Inflammatory macrophage treated with lipopolysaccharide for 1 hour (primary cell): ENCODE measurements around the gene NEURL1B.

Experiments
- DNase-seq, 2 donors: peaks; one replicate each; pipeline ENCODE4 v3.0.0-alpha.2; 2020 to 2022

The NEURL1B gene

DNA sequence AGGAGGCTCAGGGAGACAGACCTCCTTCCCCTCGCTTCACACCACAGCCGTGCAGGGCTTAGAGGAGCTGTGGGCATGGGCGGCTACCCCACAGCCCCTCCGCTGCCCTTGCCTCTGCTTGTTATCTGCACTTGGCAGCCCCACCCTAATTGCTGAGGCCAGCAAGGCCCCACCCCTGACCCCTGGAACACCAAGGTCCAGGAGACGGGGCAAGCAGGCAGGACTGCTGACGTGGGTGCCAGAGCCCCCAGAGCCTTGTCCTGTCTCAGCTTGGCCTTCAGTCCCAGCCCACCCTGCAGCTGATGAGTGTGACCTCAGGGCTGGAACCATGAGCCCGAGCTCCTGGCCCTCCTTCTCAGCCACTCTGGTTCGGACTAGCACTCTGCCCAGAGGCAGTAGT is 29.1 kb upstream of the NEURL1B start:
- DNase-seq, result no peak

DNA sequence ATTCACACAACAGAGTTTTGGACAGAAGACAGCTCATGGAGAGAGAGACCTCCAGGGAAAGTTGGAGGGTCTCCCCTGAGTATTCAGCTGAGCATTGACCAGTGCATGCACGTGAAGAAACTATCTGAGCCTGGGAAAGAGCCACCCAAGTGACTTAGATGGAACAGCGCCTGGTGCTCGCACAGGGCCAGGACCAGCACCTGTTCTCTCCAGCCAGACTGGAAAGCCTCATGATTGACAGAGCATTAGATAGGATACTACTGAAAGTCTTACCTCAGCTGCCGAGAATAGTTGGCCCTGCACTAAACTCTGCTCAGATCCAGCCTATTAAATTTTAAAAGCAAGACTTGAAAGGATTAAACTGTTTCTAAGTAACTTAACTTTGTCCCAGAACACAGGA is 28.3 kb upstream of the NEURL1B start:
- no peak for DNase-seq

DNA sequence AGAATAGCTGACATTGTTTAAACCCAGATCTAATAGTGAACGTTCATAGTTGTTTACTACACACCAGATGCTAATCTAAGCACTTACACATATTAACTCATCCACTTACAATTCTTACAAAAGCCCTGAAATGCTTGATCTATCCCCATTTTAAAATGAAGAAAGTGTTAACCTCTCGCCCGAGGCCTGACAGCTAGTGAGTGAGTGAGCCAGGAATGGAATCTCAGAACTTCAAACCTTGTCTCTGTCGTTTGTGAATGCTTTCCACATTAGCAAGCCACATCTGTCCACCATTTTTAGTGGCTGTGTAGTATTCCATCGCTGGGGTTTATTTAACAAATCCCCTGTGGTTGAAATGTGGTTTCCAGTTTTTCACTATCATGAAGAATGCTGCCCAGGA is 24.9 kb upstream of the NEURL1B start:
- no peak for DNase-seq

DNA sequence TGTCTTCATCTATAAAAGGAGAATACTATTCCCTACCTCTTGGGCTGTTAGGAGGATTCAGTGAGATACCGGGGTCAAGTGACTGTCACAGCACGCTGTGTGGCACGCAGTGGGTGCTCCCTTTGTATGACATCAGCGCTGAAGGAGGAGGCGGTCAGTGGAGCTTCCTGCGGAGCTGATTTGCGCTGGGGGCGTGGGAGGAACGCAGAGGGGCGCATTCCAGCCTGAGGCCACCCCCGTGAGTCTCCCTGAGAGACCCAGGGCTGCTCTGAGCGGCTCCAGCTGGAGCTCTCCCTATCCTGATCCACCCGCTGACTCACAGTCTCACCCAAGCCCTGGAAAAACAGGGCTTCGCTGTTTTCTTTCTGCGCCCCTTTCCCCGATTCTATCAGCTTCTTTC is 24.3 kb upstream of the NEURL1B start:
- no peak for DNase-seq

DNA sequence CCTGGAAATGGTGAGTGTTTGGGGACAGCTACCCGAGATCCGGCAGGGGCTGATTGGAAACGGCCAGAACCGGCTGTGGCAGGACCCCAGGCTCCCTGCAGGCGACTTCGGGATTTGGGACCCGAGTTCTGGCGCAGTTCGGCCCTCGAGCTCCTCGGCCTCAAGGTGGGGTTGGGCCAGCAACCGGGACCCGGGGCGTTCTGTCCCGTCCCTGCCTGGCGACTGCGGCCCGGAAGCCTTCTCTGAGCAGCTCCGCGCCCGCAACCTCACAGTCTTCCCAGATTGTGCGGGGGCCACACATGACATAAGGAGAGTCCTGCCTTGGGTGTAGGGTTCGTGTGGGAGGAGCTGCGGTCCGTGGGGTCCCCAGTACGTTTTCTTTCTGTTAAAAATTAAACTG is 23.2 kb upstream of the NEURL1B start:
- no peak for DNase-seq

DNA sequence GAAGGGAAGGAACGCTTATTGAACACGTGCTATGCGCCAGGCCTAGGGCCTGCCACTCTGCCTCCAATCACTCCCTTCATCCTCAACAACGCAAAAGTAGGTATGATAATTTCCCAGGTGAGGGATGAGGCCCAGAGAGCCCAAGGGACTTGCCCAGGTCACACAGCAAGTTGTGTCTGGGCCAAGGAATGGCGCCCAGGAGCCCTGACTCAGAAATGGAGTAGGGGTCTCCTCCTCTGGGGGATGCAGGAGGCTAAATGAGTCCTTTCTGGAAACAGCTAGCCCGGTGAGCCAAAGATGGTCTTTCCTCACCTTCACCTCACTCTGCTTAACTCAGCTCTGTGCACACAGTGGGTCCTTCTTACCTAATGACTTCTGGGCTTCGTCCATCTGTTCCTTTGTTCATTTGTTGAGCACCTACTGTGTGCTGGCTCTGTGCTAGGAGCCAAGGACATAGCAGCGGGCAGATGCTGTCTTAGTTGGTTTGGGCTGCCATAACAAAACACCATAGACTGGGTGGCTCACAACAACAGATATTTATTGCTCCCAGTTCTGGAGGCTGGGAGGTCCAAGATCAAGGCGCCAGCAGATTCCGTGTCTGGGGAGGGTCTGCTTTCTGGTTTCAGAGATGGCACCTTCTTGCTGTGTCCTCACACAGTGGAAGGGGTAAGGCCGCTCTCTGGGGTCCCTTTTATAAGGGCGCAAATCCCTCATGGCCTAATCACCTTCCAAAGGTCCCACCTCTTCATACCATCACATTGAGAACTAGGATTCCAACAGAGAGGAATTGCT is 22.3 kb upstream of the NEURL1B start:
- no peak for DNase-seq

DNA sequence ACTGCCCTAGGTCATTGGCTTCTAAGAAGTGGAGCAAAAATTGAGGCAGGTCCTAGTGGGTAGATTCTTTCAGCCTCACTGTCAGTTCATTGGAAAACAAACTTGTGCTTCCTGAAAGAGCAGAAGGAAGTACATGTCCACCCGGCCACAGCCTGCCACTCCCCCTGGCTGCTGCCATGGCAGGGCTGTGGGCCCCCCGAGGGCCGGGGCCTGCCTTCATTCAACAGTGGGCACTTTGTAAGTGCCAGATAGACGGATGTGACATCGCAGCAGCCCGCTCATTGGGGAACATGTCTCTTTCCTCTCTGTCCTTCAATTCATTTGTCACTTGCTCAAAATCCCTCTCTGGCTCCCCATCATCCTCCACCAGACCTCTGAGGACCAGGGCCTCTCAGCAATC is 20.6 kb upstream of the NEURL1B start:
- no peak for DNase-seq

DNA sequence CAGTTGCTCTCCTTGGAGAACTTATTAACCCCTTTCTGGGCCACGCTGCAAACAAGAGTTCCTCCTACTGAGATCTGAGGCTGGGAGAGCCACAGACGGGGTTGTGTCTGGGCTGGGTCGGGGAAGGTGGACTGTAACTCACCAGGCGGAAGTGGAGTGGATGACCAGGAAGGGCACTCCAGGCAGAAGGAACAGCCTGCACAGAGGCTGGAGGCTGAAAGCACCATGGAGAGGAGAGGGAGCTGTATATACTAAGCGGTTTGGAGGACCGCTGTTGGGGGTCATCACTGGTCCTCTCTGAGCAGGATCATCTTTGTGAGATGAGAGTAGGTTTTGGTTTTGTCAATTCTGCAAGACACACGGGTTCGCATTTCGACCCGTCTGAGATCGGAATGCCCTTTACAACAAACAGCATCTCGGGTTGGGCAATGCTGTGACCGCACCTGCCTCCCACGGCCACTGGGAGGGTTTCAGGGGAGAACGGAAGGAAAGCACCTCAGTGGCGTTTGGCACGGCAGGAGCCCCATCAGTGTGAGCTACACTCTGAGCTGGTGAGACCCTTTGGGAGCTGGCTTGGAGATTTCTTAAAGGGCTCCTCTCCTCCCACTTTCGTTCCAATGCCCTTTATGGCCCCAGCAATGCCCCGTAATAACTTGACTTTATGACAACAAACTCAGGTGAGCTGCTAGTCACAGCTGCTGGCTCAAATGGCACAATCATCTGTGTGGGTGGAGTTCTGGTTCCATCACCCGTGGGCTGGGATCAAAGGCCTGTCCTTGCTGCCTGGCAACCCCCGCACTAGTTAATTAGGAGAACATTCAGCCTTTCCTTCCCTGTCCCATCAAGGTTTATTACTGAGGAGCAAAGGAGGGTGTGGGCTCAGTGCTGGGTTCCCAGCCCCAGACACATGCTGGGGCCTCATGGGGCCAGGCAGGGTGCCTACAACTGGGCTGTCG is 18.7 kb upstream of the NEURL1B start:
- DNase-seq, result no peak

DNA sequence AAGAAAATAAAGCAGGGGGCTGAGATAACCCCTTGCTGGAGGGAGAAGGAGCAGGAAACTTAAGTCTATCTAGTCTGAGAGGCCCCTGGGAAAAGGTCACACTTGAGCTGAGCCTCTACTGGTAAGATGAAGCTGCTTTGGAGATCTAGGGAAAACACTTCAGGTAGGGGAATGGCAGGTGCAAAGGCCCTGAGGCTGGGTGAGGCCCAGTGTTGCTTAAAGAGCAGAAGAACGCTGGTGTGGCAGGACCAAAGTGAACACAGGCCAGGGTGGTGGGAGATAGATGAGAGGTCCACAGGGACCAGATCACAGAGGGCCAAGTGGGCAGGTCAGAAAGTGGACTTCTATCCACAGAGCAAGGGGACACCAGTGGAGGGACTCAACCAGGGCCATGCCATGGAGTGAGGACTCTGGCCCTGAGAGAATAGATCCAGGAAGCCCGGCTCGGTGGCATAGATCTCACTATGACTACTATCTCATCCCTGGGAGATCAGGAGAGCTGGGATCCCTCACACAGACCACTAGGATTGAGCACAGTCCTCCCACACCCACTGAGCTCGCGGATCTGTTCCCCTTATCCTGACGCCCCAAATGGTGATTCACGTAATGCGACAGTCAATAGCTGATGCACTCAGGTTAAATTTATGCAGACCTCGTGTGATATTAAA is 17.6 kb upstream of the NEURL1B start:
- DNase-seq, result no peak

DNA sequence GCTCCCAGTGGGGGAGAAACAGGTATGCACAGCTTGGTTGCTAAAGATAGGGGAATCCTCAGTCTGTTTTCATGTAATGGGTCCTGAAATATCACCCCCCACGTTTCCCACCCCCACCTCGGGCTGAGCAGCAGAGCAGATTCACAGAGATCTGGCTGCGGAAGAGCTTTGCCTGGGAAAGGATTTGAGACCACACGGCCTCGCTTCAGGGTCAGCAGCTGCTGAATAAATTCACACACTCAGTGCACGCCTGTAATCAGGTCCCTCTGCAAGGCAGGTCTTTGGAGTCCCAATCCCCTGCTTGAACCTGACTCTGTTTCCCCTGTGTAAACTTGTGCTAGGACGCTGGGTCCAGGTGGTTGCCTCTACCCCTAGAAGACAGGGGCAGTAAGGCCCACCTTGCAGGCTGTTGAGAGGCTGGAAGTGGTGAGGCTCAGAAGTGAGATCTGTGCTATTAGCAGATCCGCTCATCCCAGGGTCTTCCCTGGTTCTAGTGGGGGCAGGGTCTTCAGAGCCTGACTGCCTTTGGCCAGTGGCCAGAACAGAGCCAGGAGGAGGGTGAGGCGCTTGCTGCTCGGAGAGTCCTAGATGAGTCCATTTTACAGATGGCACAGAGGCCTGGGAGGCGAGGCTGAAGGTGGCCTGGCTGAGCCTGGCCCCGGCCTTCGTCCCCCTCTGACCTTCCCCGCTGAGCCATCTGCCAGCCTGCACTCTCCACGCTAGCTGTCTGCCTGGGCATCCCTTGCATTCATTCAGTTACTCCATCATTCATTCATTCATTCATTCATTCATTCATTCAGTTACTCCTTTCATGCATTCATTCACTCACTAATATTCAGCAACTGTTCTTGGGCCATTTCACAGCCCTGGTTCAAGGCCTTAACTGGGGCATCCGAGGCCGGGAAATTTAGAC is 16.7 kb upstream of the NEURL1B start:
- no peak for DNase-seq

DNA sequence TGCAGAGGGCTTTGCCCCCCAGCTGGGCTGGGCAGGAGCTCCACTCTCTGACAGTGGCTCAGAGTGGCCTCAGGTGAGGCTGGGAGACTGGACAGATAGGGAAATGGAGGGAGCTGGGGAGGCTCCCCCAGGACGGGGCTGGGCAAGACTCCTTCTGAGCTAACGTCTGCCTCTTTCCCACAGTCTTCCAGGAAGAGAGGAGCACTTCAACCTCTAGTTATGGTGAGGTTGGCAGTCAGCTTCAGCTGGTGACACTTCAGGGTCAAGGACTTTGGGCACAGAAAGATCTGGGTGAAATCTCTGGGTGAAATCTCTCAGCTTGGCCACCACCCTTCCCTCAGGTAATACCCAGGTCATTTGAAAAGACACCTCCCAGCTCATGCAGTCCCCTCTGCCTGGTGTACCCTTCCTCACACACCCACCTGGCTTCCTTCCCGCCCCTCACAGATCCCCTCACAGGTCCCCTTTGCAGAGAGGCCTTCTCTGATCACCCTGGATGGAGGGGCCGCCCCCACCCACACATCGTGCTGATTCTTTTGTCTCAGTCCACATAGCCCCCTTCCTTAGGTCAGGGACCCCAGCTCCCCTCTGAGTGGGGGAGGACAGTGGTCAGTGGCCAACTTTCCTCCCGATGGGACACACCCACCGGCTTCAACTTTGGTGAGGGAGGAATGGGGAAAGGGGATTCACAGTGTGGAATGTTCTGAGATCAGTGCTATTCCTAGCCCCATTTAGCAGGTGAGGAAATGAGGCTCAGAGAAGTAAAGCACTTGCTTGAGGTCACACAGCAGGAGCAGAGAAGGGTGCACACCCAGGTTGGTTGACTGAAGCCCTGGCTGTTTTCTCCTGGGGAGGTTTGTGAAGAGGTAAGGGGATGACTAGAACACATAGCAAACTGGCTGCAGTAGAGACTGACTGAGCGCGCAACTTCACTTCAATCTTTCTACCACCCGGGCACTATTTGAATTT is 15.8 kb upstream of the NEURL1B start:
- no peak for DNase-seq

DNA sequence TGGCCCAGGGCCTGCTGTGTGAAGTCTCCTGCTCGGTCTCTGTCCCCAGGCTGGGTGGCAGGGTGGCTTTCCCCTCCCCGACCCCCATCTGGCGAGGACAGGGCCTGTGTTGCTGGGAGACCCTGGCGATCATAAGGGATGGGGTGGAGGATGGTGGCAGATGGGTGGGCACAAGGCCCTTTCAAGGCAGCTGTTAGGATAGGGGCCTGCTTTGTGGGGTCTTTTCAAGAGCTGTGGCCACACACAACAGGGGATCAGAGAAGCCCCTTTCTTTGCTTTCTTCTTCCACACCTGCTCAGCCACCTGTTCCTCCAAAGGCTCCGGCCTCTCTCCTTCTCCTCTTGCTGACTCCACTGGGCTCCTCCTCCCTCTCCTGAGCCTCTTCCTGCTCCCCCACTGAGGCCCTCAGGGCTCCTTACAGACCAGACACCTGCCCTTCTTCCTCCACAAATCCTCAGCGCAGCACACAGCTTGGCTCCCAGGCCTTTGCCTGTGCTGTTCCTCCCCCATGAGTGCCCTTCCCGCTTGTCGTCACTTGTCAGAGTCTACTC is 15.0 kb upstream of the NEURL1B start:
- DNase-seq, result no peak

DNA sequence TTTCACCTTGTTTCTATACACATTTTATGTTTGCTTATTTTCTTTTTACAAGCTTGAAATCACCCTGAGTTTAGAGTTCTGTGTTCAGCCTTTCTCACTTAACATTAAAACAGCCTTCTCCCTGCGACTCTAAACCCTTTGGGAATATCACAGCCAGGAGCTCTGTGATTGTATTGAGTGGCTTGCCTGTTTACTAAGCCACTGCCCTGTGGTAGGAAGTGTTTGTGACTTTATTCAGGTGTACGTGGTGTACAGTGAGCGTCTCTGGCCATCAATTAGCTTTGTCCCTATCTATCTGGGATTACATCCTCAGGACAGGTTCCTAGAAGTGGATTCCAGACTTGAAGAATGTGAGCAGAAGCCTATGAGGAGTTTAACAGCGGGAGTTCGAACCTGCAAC is 11.0 kb upstream of the NEURL1B start:
- no peak for DNase-seq

DNA sequence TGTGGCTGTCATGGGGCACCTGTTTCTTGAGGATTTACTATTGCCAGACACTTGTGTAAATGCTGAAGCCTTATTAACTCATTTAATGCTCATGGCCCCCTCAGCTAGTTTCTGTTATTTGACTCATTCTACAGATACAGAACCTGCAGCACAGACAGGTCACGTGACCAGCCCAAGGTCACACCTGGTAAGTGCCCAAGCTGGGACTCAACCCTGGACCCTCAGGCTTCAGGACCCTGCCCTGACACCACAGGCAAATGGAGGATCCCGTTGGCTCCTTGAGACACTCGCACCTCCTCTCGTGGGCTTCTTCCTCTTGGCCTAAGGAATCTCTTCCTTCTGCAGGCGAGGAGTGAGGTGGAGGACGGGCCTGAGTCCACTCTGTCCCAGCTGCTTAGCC is 10.6 kb upstream of the NEURL1B start:
- no peak for DNase-seq

DNA sequence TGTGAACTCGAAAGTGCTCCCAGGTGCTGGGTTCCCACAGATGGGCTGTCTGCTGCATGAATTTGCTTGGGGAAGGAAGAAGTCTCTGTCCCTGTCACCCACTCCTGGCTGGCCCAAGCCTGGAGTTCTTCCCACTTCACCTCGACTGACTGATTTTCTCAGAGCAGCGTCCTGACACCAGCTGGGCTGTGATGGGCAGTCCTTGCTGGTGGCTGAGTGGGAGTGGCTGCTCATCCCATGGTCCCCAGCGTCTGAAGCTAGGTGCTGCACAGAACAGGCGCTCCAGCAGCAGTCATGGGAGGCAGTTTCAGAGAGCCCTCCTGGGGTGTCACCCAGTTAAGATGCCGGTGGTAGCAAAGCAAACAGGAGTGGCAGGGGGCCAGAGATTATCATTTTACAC is 10.1 kb upstream of the NEURL1B start:
- no peak for DNase-seq

DNA sequence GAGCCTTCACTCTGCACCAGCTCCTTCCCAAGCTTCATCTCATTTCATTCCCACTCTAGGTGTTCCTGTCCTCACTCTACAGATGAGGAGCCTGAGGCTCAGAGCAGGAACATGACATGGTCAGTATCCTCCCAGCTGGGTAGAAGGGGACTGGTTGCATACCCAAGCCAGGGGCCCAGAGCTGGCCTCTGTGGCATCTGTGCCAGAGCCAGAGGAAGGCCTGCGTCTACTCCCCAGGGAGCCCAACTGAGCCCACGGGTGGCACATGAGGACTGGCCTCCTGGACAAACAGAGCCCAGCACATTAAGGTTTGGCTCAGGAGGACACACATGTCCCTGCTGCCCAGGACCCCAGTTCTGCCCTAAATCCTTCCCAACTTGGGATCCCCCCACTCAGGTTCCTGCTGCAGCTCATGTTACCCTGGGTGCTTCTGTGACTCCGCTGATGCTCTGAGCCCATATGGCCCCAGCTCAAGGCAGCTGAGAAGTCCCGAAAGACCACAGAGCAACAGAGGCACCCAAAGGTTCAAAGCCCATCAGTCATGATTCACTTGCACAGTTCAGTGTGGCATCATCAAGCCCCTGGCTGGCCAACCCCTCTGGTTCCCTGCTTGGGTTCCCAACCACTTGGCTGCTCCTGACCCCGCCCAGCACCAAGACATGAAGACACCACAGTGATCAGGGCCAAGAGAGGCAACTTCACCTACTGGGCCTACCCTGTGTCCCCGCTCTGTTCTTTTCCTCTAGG is 8.5 kb upstream of the NEURL1B start:
- no peak for DNase-seq

DNA sequence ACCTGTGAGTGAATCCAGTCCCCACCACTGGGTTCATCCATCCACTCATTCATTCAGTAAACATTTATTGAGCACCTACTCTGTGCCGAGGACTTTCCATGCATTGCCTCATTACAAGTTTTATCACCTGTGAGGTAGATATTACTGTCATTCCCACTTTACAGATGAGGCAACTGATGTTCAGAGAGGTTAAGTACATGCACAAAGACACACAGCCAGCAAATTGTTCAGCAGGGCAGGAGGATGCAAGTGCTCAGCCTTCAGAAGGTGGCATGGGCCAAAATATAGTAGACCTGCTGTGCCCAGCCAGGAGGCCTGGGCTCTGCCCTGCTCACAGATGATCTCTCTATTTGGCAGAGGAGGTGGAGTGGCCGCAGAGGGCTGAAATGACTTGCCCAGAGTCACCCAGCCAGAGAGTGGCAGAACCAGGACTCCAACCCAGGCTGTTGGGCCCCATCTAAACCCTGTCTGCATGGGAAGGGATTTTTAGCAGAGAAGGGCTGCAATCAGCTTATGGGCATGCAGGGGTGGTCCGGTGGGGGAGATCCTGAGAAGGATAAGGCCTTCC is 7.6 kb upstream of the NEURL1B start:
- no peak for DNase-seq

DNA sequence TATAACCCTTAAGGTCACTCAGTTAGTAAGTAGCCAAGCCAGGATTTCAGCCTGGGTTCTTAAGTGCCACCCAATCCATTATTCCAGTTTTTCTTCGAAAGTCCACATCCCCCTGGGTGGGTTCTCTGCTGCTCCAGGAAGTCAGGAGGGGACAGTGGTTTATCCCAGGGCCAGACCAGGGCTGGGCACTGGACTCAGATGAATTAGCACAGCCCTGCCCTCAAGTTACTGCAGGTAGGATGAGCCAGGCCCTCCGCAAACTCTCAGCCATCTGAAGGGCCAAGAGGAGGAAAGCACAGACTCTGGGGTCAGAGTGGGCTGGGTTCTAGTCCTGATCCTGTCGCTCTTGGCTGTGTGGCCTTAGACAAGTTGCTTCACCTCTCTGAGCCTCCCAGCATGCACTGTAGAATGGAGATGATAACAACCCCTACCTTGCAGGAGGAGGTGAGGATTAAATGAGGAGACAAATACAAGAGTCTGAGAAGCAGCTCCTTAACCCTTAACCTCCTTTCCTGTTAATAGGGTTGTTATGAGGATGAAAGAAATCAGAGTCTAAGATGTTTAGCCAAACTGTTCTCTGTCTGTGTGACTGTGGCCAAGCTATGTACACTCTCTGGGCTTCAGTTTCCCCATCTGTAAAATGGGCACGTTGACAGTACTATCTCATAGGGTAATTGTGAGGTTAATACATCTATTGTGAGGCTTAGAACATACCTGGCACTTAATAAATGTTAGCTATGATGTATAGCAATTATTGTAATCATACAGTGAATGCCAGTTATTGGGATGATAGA is 6.8 kb upstream of the NEURL1B start:
- DNase-seq, result no peak

DNA sequence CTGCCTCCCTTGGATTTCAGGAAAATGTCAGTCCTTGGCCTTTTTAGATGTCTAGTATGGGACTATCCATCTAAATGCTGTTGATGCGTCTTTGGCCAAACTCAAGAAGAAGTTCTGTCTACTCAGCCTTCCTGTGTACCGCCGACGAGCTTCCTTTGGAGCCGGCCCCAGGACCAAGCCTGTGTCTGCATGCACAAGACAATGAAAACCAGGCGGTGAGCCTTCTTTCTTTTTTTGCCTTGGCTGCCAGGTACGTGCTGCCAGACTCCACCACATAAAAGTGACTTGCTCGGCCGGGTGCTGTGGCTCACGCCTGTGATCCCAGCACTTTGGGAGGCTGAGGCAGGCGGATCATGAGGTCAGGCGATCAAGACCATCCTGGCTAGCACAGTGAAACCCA is 6.0 kb upstream of the NEURL1B start:
- no peak for DNase-seq
